Activated T-cell treated with anti-CD3 and anti-CD28 coated beads, Interleukin-2, amount 50 U/mL, for 24 hours (primary cell): ENCODE results near the gene DNAJC21.
"Not testable (repeated sequence)": the region's sequence is repeated elsewhere in the genome, so short reads cannot be mapped to it uniquely, and the experiment has no call there.

Source experiments
- DNase-seq: peaks from one replicate; pipeline ENCODE4 v3.0.0-alpha.2; 2020
- H3K27ac Mint-ChIP-seq: 2 replicates; pipeline ENCODE4 v1.8.0; 2020; ENCODE audit warnings: mild to moderate bottlenecking, mixed read lengths
- H3K27me3 Mint-ChIP-seq: 2 replicates; pipeline ENCODE4 v1.8.0; 2020; ENCODE audit warnings: mixed read lengths
- H3K36me3 Mint-ChIP-seq: 2 replicates; pipeline ENCODE4 v1.8.0; 2020; ENCODE audit warnings: low read depth, mixed read lengths
- H3K4me1 Mint-ChIP-seq: 2 replicates; pipeline ENCODE4 v1.8.0; 2020; ENCODE audit warnings: low read depth, mixed read lengths
- H3K4me3 Mint-ChIP-seq: 2 replicates; pipeline ENCODE4 v1.8.0; 2020; ENCODE audit warnings: mild to moderate bottlenecking, moderate library complexity, mixed read lengths
- H3K9me3 Mint-ChIP-seq: 2 replicates; pipeline ENCODE4 v1.8.0; 2020; ENCODE audit warnings: mixed read lengths

Gene DNAJC21

DNA sequence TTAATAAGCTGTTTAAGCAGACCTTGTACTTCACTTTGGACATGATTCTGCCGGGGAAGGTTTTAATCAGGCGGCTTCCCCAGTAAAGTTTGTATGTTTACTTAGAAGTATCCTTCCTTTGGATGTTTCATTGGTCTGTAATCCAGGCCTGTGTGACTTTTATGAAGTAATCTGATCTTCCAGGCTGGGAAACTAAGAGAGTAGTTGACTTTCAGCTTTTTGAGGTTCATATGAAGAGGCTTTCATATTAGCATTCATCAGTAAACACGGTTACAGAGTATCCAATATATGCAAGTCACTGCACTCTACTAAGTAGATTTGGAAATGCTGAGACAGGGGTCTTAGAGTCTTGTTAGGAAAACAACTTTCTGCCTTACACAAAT lies 1.1 kb downstream of the DNAJC21 start:
- DNase-seq = no peak
- Mint-ChIP-seq H3K4me3 (peak overlapping the region; percentile 97), H3K27me3 (no peaks in the 10 kb centered on the region), H3K4me1 (peaks cover 51% of the 10 kb centered on the region), H3K9me3 (no peaks in the 10 kb centered on the region), H3K36me3 (peaks cover 74% of the 10 kb centered on the region), H3K27ac (peak overlapping the region; percentile 96)

DNA sequence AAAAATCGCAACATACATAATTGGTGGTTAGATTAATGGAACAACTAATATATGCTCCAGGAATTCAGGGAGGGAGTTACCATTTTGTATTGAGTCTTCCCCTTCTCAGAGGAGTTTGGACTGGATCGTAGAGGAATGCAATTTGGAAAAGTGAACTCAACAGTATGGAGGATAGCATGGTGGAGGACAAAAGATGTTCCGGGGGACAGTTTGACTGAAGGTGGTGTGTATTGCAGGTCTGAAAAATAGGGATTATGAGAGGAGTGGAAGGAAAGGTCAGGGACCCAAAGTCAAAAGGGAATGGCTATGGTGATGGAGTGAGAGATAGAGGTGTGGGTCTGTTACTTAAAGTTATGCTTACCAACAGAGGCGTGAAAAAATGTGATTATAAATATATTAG lies 1.5 kb downstream of the DNAJC21 start:
- Mint-ChIP-seq H3K4me1 (peaks cover 48% of the 10 kb centered on the region), H3K36me3 (peaks cover 74% of the 10 kb centered on the region), H3K27ac (peak overlapping the region; percentile 96), H3K27me3 (no peaks in the 10 kb centered on the region), H3K9me3 (no peaks in the 10 kb centered on the region), H3K4me3 (peak overlapping the region; percentile 97)
- DNase-seq = no peak

- Mint-ChIP-seq H3K4me3 (no peak overlapping the region), H3K4me1 (peaks cover 40% of the 10 kb centered on the region), H3K27me3 (no peaks in the 10 kb centered on the region), H3K9me3 (no peaks in the 10 kb centered on the region), H3K27ac (no peak overlapping the region), H3K36me3 (peaks cover 74% of the 10 kb centered on the region)
- no peak for DNase-seq
These were observed 3.6 kb downstream of the DNAJC21 start for GRCh38 chr5:34932947-34933346.

GRCh38 chr5:34941936-34942335 lies 12.6 kb downstream of the DNAJC21 start:
- Mint-ChIP-seq H3K36me3 (peaks cover 87% of the 10 kb centered on the region), H3K27ac (no peak overlapping the region), H3K27me3 (no peaks in the 10 kb centered on the region), H3K4me1 (no peaks in the 10 kb centered on the region), H3K4me3 (no peak overlapping the region), H3K9me3 (no peaks in the 10 kb centered on the region)
- DNase-seq = no peak

GRCh38 chr5:34944044-34944443 lies 14.7 kb downstream of the DNAJC21 start:
- no peak overlapping the region for H3K27ac Mint-ChIP-seq
- DNase-seq = no peak
- no peaks in the 10 kb centered on the region for H3K27me3 Mint-ChIP-seq
- no peak overlapping the region for H3K4me3 Mint-ChIP-seq
- no peaks in the 10 kb centered on the region for H3K4me1 Mint-ChIP-seq
- H3K36me3 Mint-ChIP-seq = peaks cover 86% of the 10 kb centered on the region
- no peaks in the 10 kb centered on the region for H3K9me3 Mint-ChIP-seq

GRCh38 chr5:34944460-34945047 lies 15.2 kb downstream of the DNAJC21 start:
- DNase-seq = no peak
- Mint-ChIP-seq H3K27ac (no peak overlapping the region), H3K27me3 (no peaks in the 10 kb centered on the region), H3K4me3 (no peak overlapping the region), H3K36me3 (peaks cover 87% of the 10 kb centered on the region), H3K4me1 (no peaks in the 10 kb centered on the region), H3K9me3 (no peaks in the 10 kb centered on the region)

GRCh38 chr5:34957321-34957720 lies 28.0 kb downstream of the DNAJC21 start:
- H3K36me3 Mint-ChIP-seq = peaks cover 58% of the 10 kb centered on the region
- H3K27me3 Mint-ChIP-seq = no peaks in the 10 kb centered on the region
- H3K4me3 Mint-ChIP-seq = no peak overlapping the region
- peaks cover 18% of the 10 kb centered on the region for H3K4me1 Mint-ChIP-seq
- no peaks in the 10 kb centered on the region for H3K9me3 Mint-ChIP-seq
- no peak overlapping the region for H3K27ac Mint-ChIP-seq
- no peak for DNase-seq

GRCh38 chr5:34957857-34958690 lies 28.7 kb downstream of the DNAJC21 start:
- peaks cover 51% of the 10 kb centered on the region for H3K36me3 Mint-ChIP-seq

GRCh38 chr5:34959323-34959722 lies 30.0 kb downstream of the DNAJC21 start:
- H3K4me3 Mint-ChIP-seq = no peak overlapping the region
- no peak for DNase-seq
- peaks cover 20% of the 10 kb centered on the region for H3K4me1 Mint-ChIP-seq
- peak overlapping the region; percentile 80 for H3K27ac Mint-ChIP-seq
- no peaks in the 10 kb centered on the region for H3K9me3 Mint-ChIP-seq
- no peaks in the 10 kb centered on the region for H3K27me3 Mint-ChIP-seq
- H3K36me3 Mint-ChIP-seq = peaks cover 38% of the 10 kb centered on the region

More at GRCh38 chr5:34957857-34958690, 28.7 kb downstream of the DNAJC21 start:
- no peaks in the 10 kb centered on the region for H3K9me3 Mint-ChIP-seq
- H3K27me3 Mint-ChIP-seq = no peaks in the 10 kb centered on the region
- peaks cover 18% of the 10 kb centered on the region for H3K4me1 Mint-ChIP-seq
- no peak overlapping the region for H3K27ac Mint-ChIP-seq
- H3K4me3 Mint-ChIP-seq = no peak overlapping the region
- DNase-seq = no peak

DNA sequence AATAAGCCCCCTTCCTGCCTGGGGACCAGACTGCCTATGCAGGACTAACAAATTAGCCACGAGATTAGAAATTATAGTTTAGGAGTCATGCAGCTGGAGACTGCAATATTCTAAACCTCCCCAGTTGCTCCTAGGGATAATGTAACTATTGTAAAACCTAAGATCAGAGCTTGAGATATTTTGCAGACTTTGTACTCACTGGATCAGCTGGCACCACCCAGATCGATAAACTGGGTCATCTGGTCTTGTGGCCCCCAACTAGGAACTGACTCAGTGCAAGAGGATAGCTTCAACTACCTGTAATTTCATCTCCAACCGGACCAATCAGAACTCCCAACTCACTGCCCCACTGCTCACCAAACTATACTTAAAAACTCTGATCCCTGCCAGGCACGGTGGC lies 38.2 kb downstream of the DNAJC21 start:
- no peak for DNase-seq
- Mint-ChIP-seq H3K36me3 (peaks cover 27% of the 10 kb centered on the region), H3K9me3 (peaks cover 6% of the 10 kb centered on the region), H3K27ac (no peak overlapping the region), H3K4me3 (no peak overlapping the region), H3K27me3 (no peaks in the 10 kb centered on the region), H3K4me1 (peaks cover 2% of the 10 kb centered on the region)

DNA sequence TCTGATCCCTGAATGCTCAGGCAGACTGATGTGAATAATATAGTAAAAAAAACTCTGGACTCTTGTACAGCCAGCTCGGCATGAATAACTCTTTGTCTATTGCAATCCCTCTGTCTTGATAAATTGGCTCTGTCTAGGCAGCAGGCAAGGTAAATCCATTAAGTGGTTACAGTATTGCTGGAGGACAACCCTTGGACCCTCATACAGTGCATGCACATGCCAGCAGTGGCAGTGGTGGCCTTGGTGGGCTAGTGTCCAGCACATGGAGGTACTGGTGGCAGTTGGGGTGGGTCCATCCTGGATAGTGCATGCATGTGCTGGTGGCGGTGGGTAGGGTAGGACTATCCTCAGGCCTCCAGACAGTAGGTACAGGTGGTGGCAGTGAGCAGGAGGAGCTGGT lies 38.9 kb downstream of the DNAJC21 start:
- Mint-ChIP-seq H3K36me3 (peaks cover 27% of the 10 kb centered on the region), H3K4me3 (no peak overlapping the region), H3K9me3 (peaks cover 6% of the 10 kb centered on the region), H3K27ac (no peak overlapping the region), H3K27me3 (no peaks in the 10 kb centered on the region), H3K4me1 (no peaks in the 10 kb centered on the region)
- no peak for DNase-seq

GRCh38 chr5:34970552-34970951 lies 41.2 kb downstream of the DNAJC21 start:
- Mint-ChIP-seq H3K9me3 (peaks cover 6% of the 10 kb centered on the region), H3K36me3 (peaks cover 22% of the 10 kb centered on the region), H3K4me3 (no peak overlapping the region), H3K27me3 (no peaks in the 10 kb centered on the region), H3K27ac (no peak overlapping the region), H3K4me1 (no peaks in the 10 kb centered on the region)
- no peak for DNase-seq

DNA sequence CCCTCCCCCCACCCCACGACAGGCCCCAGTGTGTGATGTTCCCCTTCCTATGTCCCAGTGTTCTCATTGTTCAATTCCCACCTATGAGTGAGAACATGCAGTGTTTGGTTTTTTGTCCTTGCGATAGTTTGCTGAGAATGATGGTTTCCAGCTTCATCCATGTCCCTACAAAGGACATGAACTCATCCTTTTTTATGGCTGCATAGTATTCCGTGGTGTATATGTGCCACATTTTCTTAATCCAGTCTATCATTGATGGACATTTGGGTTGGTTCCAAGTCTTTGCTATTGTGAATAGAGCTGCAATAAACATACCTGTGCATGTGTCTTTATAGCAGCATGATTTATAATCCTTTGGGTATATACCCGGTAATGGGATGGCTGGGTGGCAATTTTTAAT lies 42.3 kb downstream of the DNAJC21 start:
- H3K4me1 Mint-ChIP-seq = not testable (repeated sequence)
- H3K36me3 Mint-ChIP-seq = peaks cover 11% of the 10 kb centered on the region

GRCh38 chr5:34976347-34976746 lies 47.0 kb downstream of the DNAJC21 start:
- H3K27me3 Mint-ChIP-seq = peaks cover 10% of the 10 kb centered on the region
- no peaks in the 10 kb centered on the region for H3K36me3 Mint-ChIP-seq
- H3K9me3 Mint-ChIP-seq = peaks cover 2% of the 10 kb centered on the region
- H3K27ac Mint-ChIP-seq = no peak overlapping the region
- H3K4me1 Mint-ChIP-seq = no peaks in the 10 kb centered on the region
- DNase-seq = no peak
- no peak overlapping the region for H3K4me3 Mint-ChIP-seq

More for the DNA sequence above, 42.3 kb downstream of the DNAJC21 start:
- DNase-seq, H3K9me3 Mint-ChIP-seq, H3K27me3 Mint-ChIP-seq, H3K4me3 Mint-ChIP-seq, H3K27ac Mint-ChIP-seq: not testable (repeated sequence)

- Mint-ChIP-seq H3K27me3 (peaks cover 10% of the 10 kb centered on the region), H3K36me3 (no peaks in the 10 kb centered on the region), H3K27ac (no peak overlapping the region), H3K4me1 (no peaks in the 10 kb centered on the region), H3K9me3 (peaks cover 8% of the 10 kb centered on the region), H3K4me3 (no peak overlapping the region)
- no peak for DNase-seq
These were observed 48.7 kb downstream of the DNAJC21 start for GRCh38 chr5:34977934-34978613.
